HG03039 (cell line): ENCODE results near the gene U2AF1.
"Not testable (repeated sequence)": the region's sequence is repeated elsewhere in the genome, so short reads cannot be mapped to it uniquely, and the experiment has no call there.

Source experiments
- ATAC-seq: cut with Tn5 transposase; IDR thresholded peaks from one replicate; pipeline ENCODE4 v1.9.1; 2021; ENCODE audit warnings: mild to moderate bottlenecking, moderate library complexity; ENCODE audit not compliant: unreplicated experiment

U2AF1 gene

GRCh38 chr21:43106965-43107793 lies at the start of gene U2AF1:
Gene U2AF1, minus strand, starts transcription at chr21:43107570. Its CDS starts 76 bp downstream, at chr21:43107494.
- peak; percentile 76 for ATAC-seq

GRCh38 chr21:43153601-43154000 lies 46.2 kb upstream of the U2AF1 start:
- not testable (repeated sequence) for ATAC-seq

DNA sequence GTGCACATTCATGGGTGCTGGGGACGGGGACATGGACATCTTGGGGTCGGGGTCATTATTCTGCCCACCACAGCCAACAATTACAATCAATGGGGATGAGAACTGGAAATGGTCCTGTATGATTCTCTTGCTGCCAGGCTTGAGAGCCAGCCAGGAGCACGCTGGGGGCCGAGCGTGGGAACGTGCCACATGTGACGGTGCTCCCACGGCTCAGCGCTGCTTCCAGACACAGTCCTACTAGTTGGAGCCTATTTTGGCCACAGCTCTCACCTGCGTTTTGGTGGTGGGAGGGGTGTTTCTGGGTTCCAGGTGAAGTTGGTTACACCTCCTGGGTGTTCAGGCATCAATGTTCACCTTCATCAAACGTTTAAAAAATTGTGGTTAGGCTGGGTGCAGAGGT lies 42.0 kb upstream of the U2AF1 start:
- not testable (repeated sequence) for ATAC-seq

GRCh38 chr21:43147999-43148398 lies 40.6 kb upstream of the U2AF1 start:
- not testable (repeated sequence) for ATAC-seq

- not testable (repeated sequence) for ATAC-seq
Observed at GRCh38 chr21:43146637-43147036, 39.3 kb upstream of the U2AF1 start.

DNA sequence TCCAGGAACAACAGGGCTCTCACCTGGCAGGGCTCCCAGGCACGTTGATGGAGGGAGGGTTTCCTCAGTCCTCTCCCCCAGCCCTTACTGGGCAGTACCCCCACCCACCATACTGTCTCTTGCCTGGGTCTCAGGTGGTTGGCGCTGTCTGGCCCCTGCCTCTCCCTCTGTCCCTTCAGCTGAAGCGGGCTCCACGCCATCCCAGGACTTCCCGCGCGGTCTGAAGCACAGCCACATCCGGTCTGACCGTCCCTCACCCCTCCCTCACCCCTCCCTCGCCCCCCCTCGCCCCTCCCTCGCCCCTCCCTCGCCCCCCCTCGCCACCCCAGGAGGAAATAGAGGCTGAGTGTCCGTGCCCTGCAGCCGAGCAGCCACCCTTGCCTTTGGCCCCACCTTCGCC lies 34.0 kb upstream of the U2AF1 start:
- not testable (repeated sequence) for ATAC-seq

DNA sequence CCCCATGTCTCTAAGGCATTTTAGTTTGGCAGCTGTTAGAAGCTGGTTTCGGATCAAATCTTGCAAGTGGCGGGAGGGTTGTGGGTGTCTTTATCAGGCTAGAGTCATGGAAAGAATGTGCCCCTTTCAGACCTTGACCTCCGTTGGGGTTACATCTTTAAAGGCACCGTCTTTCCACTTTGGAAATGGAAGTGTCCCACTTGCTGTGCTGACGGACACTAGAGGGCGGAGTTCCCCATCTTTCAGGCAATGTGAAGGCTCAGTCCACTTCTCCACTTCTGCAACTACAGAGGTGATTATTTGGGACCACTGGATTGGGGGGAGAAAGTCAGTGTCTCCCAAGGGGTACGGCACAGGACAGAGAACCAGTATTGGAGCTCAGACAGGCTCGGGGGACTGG lies 31.6 kb upstream of the U2AF1 start:
- ATAC-seq: not testable (repeated sequence)

DNA sequence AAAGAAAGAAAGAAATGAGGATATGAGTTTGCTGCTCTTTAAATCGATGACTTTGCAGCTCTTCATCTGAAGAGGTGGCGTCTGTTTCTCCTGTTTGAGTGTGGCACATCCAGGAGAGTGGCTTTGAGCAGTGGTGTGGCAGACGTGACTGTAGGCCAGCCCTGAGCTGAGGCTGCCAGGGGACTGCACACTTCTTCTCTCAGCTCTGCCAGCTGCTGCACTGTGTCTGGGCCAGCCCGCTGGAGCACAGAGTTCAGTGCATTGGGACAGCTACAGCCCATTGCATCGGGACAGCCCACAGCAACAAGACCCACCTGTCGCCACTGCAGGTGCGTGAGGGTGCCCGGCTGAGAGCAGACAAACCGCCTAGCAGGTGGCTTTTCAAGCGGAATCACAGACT lies 27.1 kb upstream of the U2AF1 start:
- not testable (repeated sequence) for ATAC-seq

GRCh38 chr21:43130094-43130493 lies 22.7 kb upstream of the U2AF1 start:
- ATAC-seq: not testable (repeated sequence)

DNA sequence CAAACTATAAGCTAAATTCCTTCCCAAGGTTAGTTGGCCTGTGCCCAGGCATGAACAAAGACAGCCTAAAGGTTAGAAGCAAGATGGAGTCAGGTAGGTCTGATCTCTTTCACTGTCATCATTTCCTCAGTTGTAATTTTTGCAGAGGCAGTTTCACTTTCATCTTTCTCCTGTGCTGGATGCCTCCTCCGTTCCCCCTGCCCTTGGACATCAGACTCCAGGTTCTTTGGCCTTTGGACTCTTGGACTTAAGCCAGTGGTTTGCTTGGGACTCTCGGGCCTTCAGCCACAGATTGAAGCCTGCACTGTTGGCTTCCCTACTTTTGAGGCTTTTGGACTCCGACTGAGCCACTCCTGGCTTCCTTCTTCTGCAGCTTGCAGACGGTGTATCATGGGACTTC lies 8.6 kb upstream of the U2AF1 start:
- ATAC-seq: not testable (repeated sequence)

DNA sequence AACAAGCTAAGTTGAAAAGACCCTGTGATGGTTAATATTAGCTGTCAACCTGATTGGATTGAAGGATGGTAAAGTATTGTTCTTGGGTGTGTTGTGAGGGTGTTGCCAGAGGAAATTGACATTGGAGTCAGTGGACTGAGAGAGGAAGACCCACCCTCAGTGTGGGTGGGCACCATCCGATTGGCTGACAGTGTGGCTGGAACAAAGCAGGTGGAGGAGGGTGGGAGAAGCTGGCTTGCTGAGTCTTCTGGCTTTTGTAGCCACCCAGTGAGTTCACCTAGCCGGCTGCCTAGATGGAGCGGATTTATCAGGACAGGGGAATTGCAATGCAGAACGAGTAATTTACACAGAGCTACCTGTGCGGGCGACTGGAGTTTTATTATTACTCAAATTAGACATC lies 7.1 kb upstream of the U2AF1 start:
- ATAC-seq: not testable (repeated sequence)

- ATAC-seq: not testable (repeated sequence)
Observed at GRCh38 chr21:43109006-43109405, 1.6 kb upstream of the U2AF1 start.

- not testable (repeated sequence) for ATAC-seq
Observed at GRCh38 chr21:43108177-43108576, 807 bp upstream of the U2AF1 start.

DNA sequence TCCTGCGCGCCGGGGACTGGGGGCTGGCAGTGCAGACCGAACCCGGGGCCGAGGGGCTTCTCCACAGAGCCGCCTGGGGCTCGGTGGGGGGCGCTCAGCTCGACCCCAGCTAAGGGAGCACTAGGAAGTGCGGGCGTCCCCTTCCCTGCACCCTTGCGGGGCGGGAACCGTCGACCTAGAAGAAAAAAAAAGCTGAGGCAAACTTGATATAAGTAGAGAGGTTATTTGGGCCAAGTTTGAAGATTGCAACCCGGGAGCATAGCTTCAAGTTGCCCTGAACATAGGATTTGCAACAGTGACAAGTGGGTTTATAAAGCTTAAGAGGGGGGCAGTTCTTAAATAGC lies 396 bp upstream of the U2AF1 start:
- ATAC-seq: not testable (repeated sequence)

GRCh38 chr21:43104642-43105041 lies 2.7 kb downstream of the U2AF1 start:
- ATAC-seq: not testable (repeated sequence)

DNA sequence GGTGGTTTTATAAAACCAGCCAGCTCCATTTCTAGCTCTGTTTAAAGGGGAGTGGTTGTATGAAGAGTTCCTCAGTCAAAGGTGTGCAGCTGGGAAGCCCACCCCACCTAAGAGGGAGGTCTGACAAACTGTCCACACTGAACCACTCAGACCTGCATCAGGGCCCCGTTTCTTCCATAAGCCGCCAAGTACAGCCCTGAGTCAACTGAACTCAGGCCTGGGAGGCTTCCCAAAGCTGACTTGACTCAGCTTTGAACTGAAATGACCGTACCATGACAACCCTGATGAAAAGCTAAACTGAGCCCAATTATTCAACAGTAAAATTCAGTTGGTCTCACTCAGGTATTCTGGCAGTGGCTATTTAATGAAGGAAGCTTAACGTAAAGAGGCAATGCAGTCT lies 5.1 kb downstream of the U2AF1 start:
- ATAC-seq: not testable (repeated sequence)

GRCh38 chr21:43101676-43102075 lies 5.7 kb downstream of the U2AF1 start:
- ATAC-seq: not testable (repeated sequence)

GRCh38 chr21:43101000-43101399 lies 6.4 kb downstream of the U2AF1 start:
- not testable (repeated sequence) for ATAC-seq

DNA sequence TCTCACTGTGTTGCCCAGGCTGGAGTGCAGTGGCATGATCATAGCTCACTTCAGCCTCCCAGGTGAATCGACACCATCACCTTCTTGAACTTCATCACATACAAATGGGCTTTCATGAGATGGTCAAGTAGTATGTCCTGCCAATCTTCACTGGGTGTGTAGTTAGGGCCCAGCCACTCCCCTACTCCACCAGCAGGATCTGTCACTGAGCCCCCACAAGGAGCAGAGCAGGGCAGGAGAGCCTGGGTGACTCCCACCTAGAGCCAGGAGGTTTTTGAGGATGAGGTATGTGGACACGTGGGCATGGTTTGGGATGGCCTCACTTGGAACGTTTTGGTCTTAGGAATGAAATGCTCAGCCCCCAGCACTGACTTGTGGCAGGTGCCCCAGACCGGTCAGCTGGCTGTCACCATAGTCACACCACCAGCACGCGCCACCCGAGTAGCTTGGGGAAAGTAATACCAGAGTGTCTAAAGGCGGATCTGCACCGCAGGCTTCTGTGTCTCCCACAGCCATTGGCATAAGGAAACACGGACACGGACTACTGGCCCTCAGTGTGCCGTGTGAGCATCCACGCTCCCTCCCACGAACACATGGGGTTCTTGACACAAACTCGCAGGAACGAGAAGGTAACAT lies 15.3 kb downstream of the U2AF1 start:
- ATAC-seq: not testable (repeated sequence)

DNA sequence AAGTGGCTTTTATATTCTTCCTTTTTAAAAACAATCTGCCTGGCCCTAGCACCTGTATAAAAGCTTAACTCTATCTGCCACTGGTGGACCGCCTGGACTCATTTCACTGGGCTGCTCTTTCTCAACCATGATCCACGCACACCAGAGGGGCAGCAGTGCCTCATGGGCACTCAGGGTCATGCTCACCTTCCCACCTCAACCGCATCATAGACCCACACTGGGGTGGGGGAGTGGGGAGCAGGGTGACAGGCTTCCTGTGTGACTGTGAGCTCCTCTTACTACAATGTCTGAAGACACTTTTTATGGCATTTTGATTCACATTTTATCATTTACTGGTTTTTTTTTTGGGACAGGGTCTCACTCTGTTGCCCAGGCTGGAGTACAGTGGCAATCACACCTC lies 16.4 kb downstream of the U2AF1 start:
- not testable (repeated sequence) for ATAC-seq

GRCh38 chr21:43089463-43089862 lies 17.9 kb downstream of the U2AF1 start:
- ATAC-seq: not testable (repeated sequence)
